SK-N-SH (cell line): ENCODE data around the gene LMAN1L. TPM values are rescaled to one million over a fixed set of nuclear protein-coding genes. Genes with fewer than 3 reads are reported as not detected.

Experiments
- CTCF ChIA-PET: fragments of 300-600, 350-600 bp; formaldehyde crosslinking; extraction: SDS; loops from one replicate; lab custom pipeline; 2021; lab: Yijun Ruan, JAX
- POLR2A ChIA-PET: fragments of 350-600 bp; sonication (Branson Sonifier 250); formaldehyde crosslinking; extraction: SDS; loops from one replicate; lab custom pipeline; 2020; ENCODE audit warnings: antibody characterized with exemption, inconsistent platforms; lab: Yijun Ruan, JAX
- DNase-seq: peaks from one replicate; pipeline ENCODE4 v3.0.0; 2012
- H2AFZ ChIP-seq: fragments of 200-600 bp; sonication (generic); 2 replicates; pipeline ENCODE4 v1.8.1; 2016; ENCODE audit warnings: antibody characterized with exemption, mild to moderate bottlenecking, low read depth
- H3F3A ChIP-seq: fragments of 200-600 bp; sonication (generic); replicated peaks from 2 replicates; pipeline ENCODE3; 2016; ENCODE audit warnings: antibody characterized with exemption, mild to moderate bottlenecking; ENCODE audit not compliant: insufficient read depth
- H3K27ac ChIP-seq, 2 experiments: fragments of 200-500 bp in 1 of 2; fragments of 200-600 bp in 1 of 2; sonication (Bioruptor generic) in 1 of 2; sonication (generic), shearing (Covaris generic) in 1 of 2; 2 replicates each; pipeline versions ENCODE4 v1.5.1 to v1.6.1; 2014 to 2016; ENCODE audit warnings: low read depth in 2 of 2, inconsistent platforms in 1 of 2, low read length in 1 of 2, mild to moderate bottlenecking in 1 of 2, mixed read lengths in 1 of 2
- H3K27me3 ChIP-seq: fragments of 200-600 bp; sonication (generic), shearing (Covaris generic); 2 replicates; pipeline ENCODE4 v1.6.1; 2016; ENCODE audit warnings: mixed run types; ENCODE audit not compliant: insufficient read depth
- H3K36me3 ChIP-seq, 2 experiments: fragments of 200-500 bp in 1 of 2; fragments of 200-600 bp in 1 of 2; sonication (Bioruptor generic) in 1 of 2; sonication (generic) in 1 of 2; replicated peaks in 1 of 2; 2 replicates each; pipeline versions ENCODE3 to v1.5.1; 2014 to 2016; ENCODE audit warnings: low read length in 1 of 2, mild to moderate bottlenecking in 1 of 2; ENCODE audit not compliant: insufficient read depth in 2 of 2, control insufficient read depth in 1 of 2
- H3K4me1 ChIP-seq, 2 experiments: fragments of 200-500 bp in 1 of 2; fragments of 200-600 bp in 1 of 2; sonication (Bioruptor generic) in 1 of 2; sonication (generic), shearing (Covaris generic) in 1 of 2; 2 replicates each; pipeline versions ENCODE4 v1.5.1 to v1.6.1; 2014 to 2016; ENCODE audit warnings: low read depth in 1 of 2, low read length in 1 of 2, mixed run types in 1 of 2; ENCODE audit not compliant: insufficient read depth in 2 of 2, control insufficient read depth in 1 of 2
- H3K4me2 ChIP-seq: fragments of 200-600 bp; sonication (generic), shearing (Covaris generic); 2 replicates; pipeline ENCODE4 v1.6.1; 2017; ENCODE audit warnings: mixed run types
- H3K4me3 ChIP-seq, 2 experiments: fragments of 200-500 bp in 1 of 2; fragments of 200-600 bp in 1 of 2; sonication (Bioruptor generic) in 1 of 2; sonication (generic), shearing (Covaris generic) in 1 of 2; 2 replicates each; pipeline versions ENCODE4 v1.5.1 to v1.8.1; 2014 to 2016; ENCODE audit warnings: low read depth in 2 of 2, inconsistent platforms in 1 of 2, low read length in 1 of 2, mild to moderate bottlenecking in 1 of 2, mixed read lengths in 1 of 2, moderate library complexity in 1 of 2
- H3K79me2 ChIP-seq: fragments of 200-600 bp; sonication (generic); 2 replicates; pipeline ENCODE4 v1.8.1; 2017; ENCODE audit warnings: mild to moderate bottlenecking; ENCODE audit not compliant: insufficient read depth
- H3K9ac ChIP-seq: fragments of 200-600 bp; sonication (generic); 2 replicates; pipeline ENCODE4 v1.6.1; 2017; ENCODE audit warnings: mixed run types
- H3K9me2 ChIP-seq: fragments of 200-600 bp; sonication (generic); 2 replicates; pipeline ENCODE4 v1.6.1; 2017; ENCODE audit warnings: mixed run types
- H3K9me3 ChIP-seq: fragments of 200-600 bp; sonication (generic); 2 replicates; pipeline ENCODE4 v1.6.1; 2017; ENCODE audit warnings: mixed run types, mild to moderate bottlenecking, moderate library complexity
- H4K20me1 ChIP-seq: fragments of 200-600 bp; sonication (generic); 2 replicates; pipeline ENCODE4 v1.6.1; 2017; ENCODE audit warnings: mild to moderate bottlenecking, mixed run types; ENCODE audit not compliant: insufficient read depth
- CHD2 ChIP-seq: fragments of 150-350 bp; IDR thresholded peaks from 2 replicates; pipeline ENCODE4 v1.6.1; 2018; ENCODE audit warnings: low read length; ENCODE audit not compliant: partially characterized antibody
- CTCF ChIP-seq: fragments of 200-600 bp; sonication (generic); IDR thresholded peaks from 2 replicates; pipeline ENCODE4 v1.6.1; 2017; ENCODE audit warnings: antibody characterized with exemption, mild to moderate bottlenecking, moderate library complexity
- ELF1 ChIP-seq: IDR thresholded peaks from 2 replicates; pipeline ENCODE4 v1.4.0; 2012
- EP300 ChIP-seq, 2 experiments: IDR thresholded peaks; 2 replicates each; pipeline versions ENCODE4 v1.4.0 to v1.6.1; 2012; ENCODE audit warnings: borderline replicate concordance in 1 of 2, low read depth in 1 of 2, low read length in 1 of 2
- GATA2 ChIP-seq: sonication (generic); formaldehyde crosslinking; IDR thresholded peaks from 2 replicates; pipeline ENCODE4 v1.5.0; 2020; ENCODE audit warnings: mild to moderate bottlenecking, missing genetic modification reagents
- MEF2A ChIP-seq: IDR thresholded peaks from 2 replicates; pipeline ENCODE4 v1.4.0; 2012; ENCODE audit warnings: low read depth, borderline replicate concordance
- MXI1 ChIP-seq: IDR thresholded peaks from 2 replicates; pipeline ENCODE4 v1.6.1; 2012; ENCODE audit warnings: mild to moderate bottlenecking, low read depth, low read length, improper control_type of control experiment
- NRF1 ChIP-seq: IDR thresholded peaks from 2 replicates; pipeline ENCODE4 v1.6.1; 2012; ENCODE audit warnings: low read depth, mild to moderate bottlenecking, low read length
- PBX3 ChIP-seq: IDR thresholded peaks from 2 replicates; pipeline ENCODE4; 2012
- USF1 ChIP-seq: IDR thresholded peaks from 2 replicates; pipeline ENCODE4 v1.4.0; 2012; ENCODE audit warnings: low read depth, borderline replicate concordance
- USF2 ChIP-seq: fragments of 150-350 bp; IDR thresholded peaks from 2 replicates; pipeline ENCODE4 v1.6.1; 2017; ENCODE audit warnings: antibody characterized with exemption, low read length, low read depth, borderline replicate concordance
- ZBTB33 ChIP-seq: IDR thresholded peaks from 2 replicates; pipeline ENCODE4 v1.4.0; 2012; ENCODE audit warnings: low read depth, borderline replicate concordance
- WGBS: methylation state at CpG from one replicate; pipeline ENCODE4 v1.1.6; 2017; ENCODE audit warnings: low lambda C conversion rate; 5-methylcytosine and 5-hydroxymethylcytosine counted together
- polyA plus RNA-seq, 3 experiments: library from polyadenylated mRNA; depleted of rRNA; stranded (reverse); fragments of >200 nt; gene quantifications; 2 replicates each; pipeline ENCODE4 v1.2.3, GENCODE V29; 2012

The LMAN1L gene
- polyA plus RNA-seq, 1 of the 3 experiments (the other 2 are of a cell fraction), result 0.02 TPM

- peaks cover 68% of the 10 kb centered on the region for H4K20me1 ChIP-seq
- no peaks in the 10 kb centered on the region for H3K9me3 ChIP-seq
- CTCF ChIA-PET, result interaction anchor here (0.8 to 24.3 kb wide), 9 partner anchors 9 to 152 kb away, joined by 3 to 1109 read pairs (median 20); partner anchors contain the start of genes CLK3 and ULK3
- no peaks in the 10 kb centered on the region for H3K27me3 ChIP-seq
- H3K79me2 ChIP-seq, result peaks cover 73% of the 10 kb centered on the region
- H3K9me2 ChIP-seq, result no peaks in the 10 kb centered on the region
- no peak overlapping the region for H3K9ac ChIP-seq
- H3F3A ChIP-seq, result peaks cover 3% of the 10 kb centered on the region
- 77% methylated on average over 8 of the region's 8 CpGs for WGBS
- H3K27ac ChIP-seq, result no peak overlapping the region
- no peak for DNase-seq
- H2AFZ ChIP-seq, result no peak overlapping the region
- H3K4me1 ChIP-seq, result peaks cover 12 to 56% of the 10 kb centered on the region in 2 experiments; a peak in 2 of 4 replicates
- no peak overlapping the region for H3K4me3 ChIP-seq
- peaks cover 0 to 10% of the 10 kb centered on the region in 2 experiments for H3K36me3 ChIP-seq
- POLR2A ChIA-PET, result no interaction called here
- TF ChIP-seq CTCF (0 out of 2 replicates have a peak, but pooled peaks have one; percentile 11), CHD2 (no peak), EP300 (IDR thresholded peaks at IDR 0.05; ENCODE audit: borderline replicate concordance in 1 of 2, low read depth in 1 of 2, low read length in 1 of 2) (no peak)
- peak overlapping the region; percentile 98; the same call in 1 of the 2 replicates for H3K4me2 ChIP-seq
Observed at GRCh38 chr15:74784426-74785193, 28.0 kb upstream of the LMAN1L start.

- TF ChIP-seq ZBTB33 (no peak), MEF2A (no peak), MXI1 (no peak), USF1 (no peak), GATA2 (CRISPR knock-in tag) (no peak), ELF1 (no peak), USF2 (no peak), PBX3 (no peak), NRF1 (no peak)
- H3K4me3 ChIP-seq, result no peak overlapping the region
- no peak overlapping the region for H2AFZ ChIP-seq
- H3K27ac ChIP-seq, result no peak overlapping the region
- H3K36me3 ChIP-seq, result peaks cover 0 to 10% of the 10 kb centered on the region in 2 experiments
- WGBS, result 93% methylated on average over 12 of the region's 13 CpGs
- H3K4me1 ChIP-seq, result peaks cover 20 to 62% of the 10 kb centered on the region in 2 experiments; a peak in 3 of 4 replicates
- peaks cover 76% of the 10 kb centered on the region for H4K20me1 ChIP-seq
- ChIA-PET POLR2A (no interaction called here), CTCF (interaction anchor here (1.1 to 24.3 kb wide), 9 partner anchors 8 to 165 kb away, joined by 3 to 1109 read pairs (median 20); partner anchors contain the start of genes CLK3 and ULK3)
- DNase-seq, result no peak
- H3K4me2 ChIP-seq, result peak overlapping the region; percentile 98; the same call in 1 of the 2 replicates
- H3K79me2 ChIP-seq, result peaks cover 79% of the 10 kb centered on the region
- H3K9ac ChIP-seq, result no peak overlapping the region
- H3K9me2 ChIP-seq, result no peaks in the 10 kb centered on the region
- H3F3A ChIP-seq, result peaks cover 6% of the 10 kb centered on the region
- no peaks in the 10 kb centered on the region for H3K27me3 ChIP-seq
- no peaks in the 10 kb centered on the region for H3K9me3 ChIP-seq
Observed at GRCh38 chr15:74785194-74786032, 27.2 kb upstream of the LMAN1L start.
